K562 (cell line): Measurements from ENCODE around the gene MACROD2.

ENCODE experiments used
- ELF4 ChIP-seq: fragments of 450-650 bp; formaldehyde crosslinking; IDR thresholded peaks from 2 replicates; pipeline ENCODE4 v1.4.0; 2022; ENCODE audit warnings: missing genetic modification characterization
- EZH2 ChIP-seq: IDR thresholded peaks from 2 replicates; pipeline ENCODE4 v1.6.1; 2012; ENCODE audit warnings: low read depth, mild to moderate bottlenecking, inconsistent platforms, low read length, borderline replicate concordance
- JUNB ChIP-seq: fragments of 450-650 bp; formaldehyde crosslinking; conservative IDR thresholded peaks from 2 replicates; pipeline ENCODE4 v1.4.0; 2020; ENCODE audit warnings: mild to moderate bottlenecking
- MAFF ChIP-seq: IDR thresholded peaks from 2 replicates; pipeline ENCODE4 v1.6.1; 2012; ENCODE audit warnings: low read length, improper control_type of control experiment
- NFIC ChIP-seq: fragments of 450-650 bp; IDR thresholded peaks from 2 replicates; pipeline ENCODE4 v1.6.1; 2017; ENCODE audit warnings: mild to moderate bottlenecking, inconsistent platforms
- POLR2A ChIP-seq: fragments of 450-650 bp; conservative IDR thresholded peaks from 2 replicates; pipeline ENCODE4 v1.6.1; 2016
- U2AF1 ChIP-seq: fragments of 200-400 bp; formaldehyde crosslinking; optimal IDR thresholded peaks from 2 replicates; pipeline ENCODE3; 2017; ENCODE audit warnings: mild to moderate bottlenecking, low read depth, low read length, moderate library complexity
- ZNF561 ChIP-seq: fragments of 450-650 bp; formaldehyde crosslinking; conservative IDR thresholded peaks from 2 replicates; pipeline ENCODE4 v1.4.0; 2020; ENCODE audit warnings: mild to moderate bottlenecking, moderate library complexity
- ZNF583 ChIP-seq: fragments of 250-450 bp; sonication (Bioruptor Pico); IDR thresholded peaks from 2 replicates; pipeline ENCODE4 v1.4.0; 2020
- ZNF79 ChIP-seq: fragments of 250-450 bp; sonication (Bioruptor Pico); IDR thresholded peaks from 2 replicates; pipeline ENCODE4 v1.4.0; 2020; ENCODE audit warnings: low read depth, mild to moderate bottlenecking, moderate library complexity
- ZSCAN32 ChIP-seq: fragments of 450-650 bp; formaldehyde crosslinking; IDR thresholded peaks from 2 replicates; pipeline ENCODE4 v1.4.0; 2020; ENCODE audit warnings: mild to moderate bottlenecking, moderate library complexity
- TF ChIP-seq, protein P1 (sequence below), 2 experiments: fragments of 450-650 bp; formaldehyde crosslinking in 1 of 2; IDR thresholded peaks; 2 replicates each; pipeline versions ENCODE4 v1.4.0 to v1.6.1; 2014 to 2020; ENCODE audit warnings: mild to moderate bottlenecking in 2 of 2, borderline replicate concordance in 1 of 2, low read depth in 1 of 2
- TF ChIP-seq, protein P2 (sequence below), 3 experiments: IDR thresholded peaks in 2 of 3; conservative IDR thresholded peaks in 1 of 3; 2 replicates each; pipeline ENCODE4 v1.5.1; 2011 to 2012; ENCODE audit warnings: low read length in 3 of 3, mild to moderate bottlenecking in 3 of 3, control low read depth in 2 of 3, improper control_type of control experiment in 1 of 3, inconsistent platforms in 1 of 3, low read depth in 1 of 3, mixed read lengths in 1 of 3, moderate library complexity in 1 of 3; ENCODE audit not compliant: insufficient read depth in 2 of 3
- TF ChIP-seq, protein P3 (sequence below): sonication (generic); formaldehyde crosslinking; IDR thresholded peaks from 2 replicates; pipeline ENCODE4 v1.8.0; 2022; ENCODE audit warnings: mild to moderate bottlenecking, missing genetic modification reagents

DNA sequence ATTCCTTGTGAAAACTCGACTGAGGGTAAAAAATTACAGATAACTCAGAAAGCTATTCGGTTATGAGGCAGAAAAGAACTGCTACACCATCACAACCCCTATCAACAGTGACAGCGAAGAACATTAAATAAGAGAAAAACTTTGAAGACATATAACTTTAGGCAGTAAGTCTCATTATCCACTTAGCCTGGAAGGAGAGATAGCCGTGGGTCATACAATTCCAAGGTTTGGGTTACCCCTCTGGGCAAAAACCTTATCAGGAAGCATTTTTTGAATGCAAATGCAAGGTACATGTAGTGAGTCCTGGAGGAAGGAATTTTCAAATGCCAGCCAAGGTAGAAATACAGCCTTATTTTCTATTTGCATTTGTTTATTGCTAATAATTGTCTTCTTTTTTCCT is 212.3 kb downstream of the MACROD2 start:
- TF ChIP-seq ZNF561 (CRISPR knock-in tag) (no peak), JUNB (CRISPR knock-in tag) (no peak), ELF4 (no peak), ZSCAN32 (CRISPR knock-in tag) (no peak), NFIC (no peak), U2AF1 (no peak), POLR2A (no peak), EZH2 (no peak), MAFF (no peak), ZNF79 (no peak), ZNF583 (CRISPR knock-in tag) (no peak)
- TF ChIP-seq, protein P1, sequence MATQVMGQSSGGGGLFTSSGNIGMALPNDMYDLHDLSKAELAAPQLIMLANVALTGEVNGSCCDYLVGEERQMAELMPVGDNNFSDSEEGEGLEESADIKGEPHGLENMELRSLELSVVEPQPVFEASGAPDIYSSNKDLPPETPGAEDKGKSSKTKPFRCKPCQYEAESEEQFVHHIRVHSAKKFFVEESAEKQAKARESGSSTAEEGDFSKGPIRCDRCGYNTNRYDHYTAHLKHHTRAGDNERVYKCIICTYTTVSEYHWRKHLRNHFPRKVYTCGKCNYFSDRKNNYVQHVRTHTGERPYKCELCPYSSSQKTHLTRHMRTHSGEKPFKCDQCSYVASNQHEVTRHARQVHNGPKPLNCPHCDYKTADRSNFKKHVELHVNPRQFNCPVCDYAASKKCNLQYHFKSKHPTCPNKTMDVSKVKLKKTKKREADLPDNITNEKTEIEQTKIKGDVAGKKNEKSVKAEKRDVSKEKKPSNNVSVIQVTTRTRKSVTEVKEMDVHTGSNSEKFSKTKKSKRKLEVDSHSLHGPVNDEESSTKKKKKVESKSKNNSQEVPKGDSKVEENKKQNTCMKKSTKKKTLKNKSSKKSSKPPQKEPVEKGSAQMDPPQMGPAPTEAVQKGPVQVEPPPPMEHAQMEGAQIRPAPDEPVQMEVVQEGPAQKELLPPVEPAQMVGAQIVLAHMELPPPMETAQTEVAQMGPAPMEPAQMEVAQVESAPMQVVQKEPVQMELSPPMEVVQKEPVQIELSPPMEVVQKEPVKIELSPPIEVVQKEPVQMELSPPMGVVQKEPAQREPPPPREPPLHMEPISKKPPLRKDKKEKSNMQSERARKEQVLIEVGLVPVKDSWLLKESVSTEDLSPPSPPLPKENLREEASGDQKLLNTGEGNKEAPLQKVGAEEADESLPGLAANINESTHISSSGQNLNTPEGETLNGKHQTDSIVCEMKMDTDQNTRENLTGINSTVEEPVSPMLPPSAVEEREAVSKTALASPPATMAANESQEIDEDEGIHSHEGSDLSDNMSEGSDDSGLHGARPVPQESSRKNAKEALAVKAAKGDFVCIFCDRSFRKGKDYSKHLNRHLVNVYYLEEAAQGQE (IDR thresholded peaks at IDR 0.05; ENCODE audit: borderline replicate concordance), result no peak
- TF ChIP-seq, protein P1 (CRISPR knock-in tag; IDR thresholded peaks at IDR 0.05; ENCODE audit: low read depth), result no peak
- TF ChIP-seq, protein P2, sequence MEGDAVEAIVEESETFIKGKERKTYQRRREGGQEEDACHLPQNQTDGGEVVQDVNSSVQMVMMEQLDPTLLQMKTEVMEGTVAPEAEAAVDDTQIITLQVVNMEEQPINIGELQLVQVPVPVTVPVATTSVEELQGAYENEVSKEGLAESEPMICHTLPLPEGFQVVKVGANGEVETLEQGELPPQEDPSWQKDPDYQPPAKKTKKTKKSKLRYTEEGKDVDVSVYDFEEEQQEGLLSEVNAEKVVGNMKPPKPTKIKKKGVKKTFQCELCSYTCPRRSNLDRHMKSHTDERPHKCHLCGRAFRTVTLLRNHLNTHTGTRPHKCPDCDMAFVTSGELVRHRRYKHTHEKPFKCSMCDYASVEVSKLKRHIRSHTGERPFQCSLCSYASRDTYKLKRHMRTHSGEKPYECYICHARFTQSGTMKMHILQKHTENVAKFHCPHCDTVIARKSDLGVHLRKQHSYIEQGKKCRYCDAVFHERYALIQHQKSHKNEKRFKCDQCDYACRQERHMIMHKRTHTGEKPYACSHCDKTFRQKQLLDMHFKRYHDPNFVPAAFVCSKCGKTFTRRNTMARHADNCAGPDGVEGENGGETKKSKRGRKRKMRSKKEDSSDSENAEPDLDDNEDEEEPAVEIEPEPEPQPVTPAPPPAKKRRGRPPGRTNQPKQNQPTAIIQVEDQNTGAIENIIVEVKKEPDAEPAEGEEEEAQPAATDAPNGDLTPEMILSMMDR (IDR thresholded peaks at IDR 0.05 in 2 of 3, conservative IDR thresholded peaks at IDR 0.05 in 1 of 3; ENCODE audit: insufficient read depth in 2 of 3, low read depth in 1 of 3, low read length in 3 of 3), result no peak
- TF ChIP-seq, protein P3, sequence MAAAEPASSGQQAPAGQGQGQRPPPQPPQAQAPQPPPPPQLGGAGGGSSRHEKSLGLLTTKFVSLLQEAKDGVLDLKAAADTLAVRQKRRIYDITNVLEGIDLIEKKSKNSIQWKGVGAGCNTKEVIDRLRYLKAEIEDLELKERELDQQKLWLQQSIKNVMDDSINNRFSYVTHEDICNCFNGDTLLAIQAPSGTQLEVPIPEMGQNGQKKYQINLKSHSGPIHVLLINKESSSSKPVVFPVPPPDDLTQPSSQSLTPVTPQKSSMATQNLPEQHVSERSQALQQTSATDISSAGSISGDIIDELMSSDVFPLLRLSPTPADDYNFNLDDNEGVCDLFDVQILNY (CRISPR knock-in tag), result no peak
